SK-N-SH (cell line): ENCODE measurements around the gene BBLN. TPM values are rescaled to one million over a fixed set of nuclear protein-coding genes. Genes with fewer than 3 reads are reported as not detected.
A peak's percentile ranks its signal among the peaks of the same experiment; 100 is the strongest.

Experiments
- CTCF ChIA-PET: fragments of 300-600, 350-600 bp; formaldehyde crosslinking; extraction: SDS; loops from one replicate; lab custom pipeline; 2021; lab: Yijun Ruan, JAX
- POLR2A ChIA-PET: fragments of 350-600 bp; sonication (Branson Sonifier 250); formaldehyde crosslinking; extraction: SDS; loops from one replicate; lab custom pipeline; 2020; ENCODE audit warnings: antibody characterized with exemption, inconsistent platforms; lab: Yijun Ruan, JAX
- DNase-seq: peaks from one replicate; pipeline ENCODE4 v3.0.0; 2012
- H2AFZ ChIP-seq: fragments of 200-600 bp; sonication (generic); 2 replicates; pipeline ENCODE4 v1.8.1; 2016; ENCODE audit warnings: antibody characterized with exemption, mild to moderate bottlenecking, low read depth
- H3F3A ChIP-seq: fragments of 200-600 bp; sonication (generic); replicated peaks from 2 replicates; pipeline ENCODE3; 2016; ENCODE audit warnings: antibody characterized with exemption, mild to moderate bottlenecking; ENCODE audit not compliant: insufficient read depth
- H3K27ac ChIP-seq, 2 experiments: fragments of 200-500 bp in 1 of 2; fragments of 200-600 bp in 1 of 2; sonication (Bioruptor generic) in 1 of 2; sonication (generic), shearing (Covaris generic) in 1 of 2; 2 replicates each; pipeline versions ENCODE4 v1.5.1 to v1.6.1; 2014 to 2016; ENCODE audit warnings: low read depth in 2 of 2, inconsistent platforms in 1 of 2, low read length in 1 of 2, mild to moderate bottlenecking in 1 of 2, mixed read lengths in 1 of 2
- H3K27me3 ChIP-seq: fragments of 200-600 bp; sonication (generic), shearing (Covaris generic); 2 replicates; pipeline ENCODE4 v1.6.1; 2016; ENCODE audit warnings: mixed run types; ENCODE audit not compliant: insufficient read depth
- H3K36me3 ChIP-seq, 2 experiments: fragments of 200-500 bp in 1 of 2; fragments of 200-600 bp in 1 of 2; sonication (Bioruptor generic) in 1 of 2; sonication (generic) in 1 of 2; replicated peaks in 1 of 2; 2 replicates each; pipeline versions ENCODE3 to v1.5.1; 2014 to 2016; ENCODE audit warnings: low read length in 1 of 2, mild to moderate bottlenecking in 1 of 2; ENCODE audit not compliant: insufficient read depth in 2 of 2, control insufficient read depth in 1 of 2
- H3K4me1 ChIP-seq, 2 experiments: fragments of 200-500 bp in 1 of 2; fragments of 200-600 bp in 1 of 2; sonication (Bioruptor generic) in 1 of 2; sonication (generic), shearing (Covaris generic) in 1 of 2; 2 replicates each; pipeline versions ENCODE4 v1.5.1 to v1.6.1; 2014 to 2016; ENCODE audit warnings: low read depth in 1 of 2, low read length in 1 of 2, mixed run types in 1 of 2; ENCODE audit not compliant: insufficient read depth in 2 of 2, control insufficient read depth in 1 of 2
- H3K4me2 ChIP-seq: fragments of 200-600 bp; sonication (generic), shearing (Covaris generic); 2 replicates; pipeline ENCODE4 v1.6.1; 2017; ENCODE audit warnings: mixed run types
- H3K4me3 ChIP-seq, 2 experiments: fragments of 200-500 bp in 1 of 2; fragments of 200-600 bp in 1 of 2; sonication (Bioruptor generic) in 1 of 2; sonication (generic), shearing (Covaris generic) in 1 of 2; 2 replicates each; pipeline versions ENCODE4 v1.5.1 to v1.8.1; 2014 to 2016; ENCODE audit warnings: low read depth in 2 of 2, inconsistent platforms in 1 of 2, low read length in 1 of 2, mild to moderate bottlenecking in 1 of 2, mixed read lengths in 1 of 2, moderate library complexity in 1 of 2
- H3K79me2 ChIP-seq: fragments of 200-600 bp; sonication (generic); 2 replicates; pipeline ENCODE4 v1.8.1; 2017; ENCODE audit warnings: mild to moderate bottlenecking; ENCODE audit not compliant: insufficient read depth
- H3K9ac ChIP-seq: fragments of 200-600 bp; sonication (generic); 2 replicates; pipeline ENCODE4 v1.6.1; 2017; ENCODE audit warnings: mixed run types
- H3K9me2 ChIP-seq: fragments of 200-600 bp; sonication (generic); 2 replicates; pipeline ENCODE4 v1.6.1; 2017; ENCODE audit warnings: mixed run types
- H3K9me3 ChIP-seq: fragments of 200-600 bp; sonication (generic); 2 replicates; pipeline ENCODE4 v1.6.1; 2017; ENCODE audit warnings: mixed run types, mild to moderate bottlenecking, moderate library complexity
- H4K20me1 ChIP-seq: fragments of 200-600 bp; sonication (generic); 2 replicates; pipeline ENCODE4 v1.6.1; 2017; ENCODE audit warnings: mild to moderate bottlenecking, mixed run types; ENCODE audit not compliant: insufficient read depth
- ELF1 ChIP-seq: IDR thresholded peaks from 2 replicates; pipeline ENCODE4 v1.4.0; 2012
- GABPA ChIP-seq: IDR thresholded peaks from 2 replicates; pipeline ENCODE4 v1.4.0; 2012; ENCODE audit warnings: low read depth, mild to moderate bottlenecking
- MXI1 ChIP-seq: IDR thresholded peaks from 2 replicates; pipeline ENCODE4 v1.6.1; 2012; ENCODE audit warnings: mild to moderate bottlenecking, low read depth, low read length, improper control_type of control experiment
- NRF1 ChIP-seq: IDR thresholded peaks from 2 replicates; pipeline ENCODE4 v1.6.1; 2012; ENCODE audit warnings: low read depth, mild to moderate bottlenecking, low read length
- SIN3A ChIP-seq: IDR thresholded peaks from 2 replicates; pipeline ENCODE4 v1.6.1; 2012; ENCODE audit warnings: low read depth, mild to moderate bottlenecking, low read length, moderate library complexity, borderline replicate concordance
- TCF12 ChIP-seq: IDR thresholded peaks from 2 replicates; pipeline ENCODE4 v1.4.0; 2012
- YY1 ChIP-seq: IDR thresholded peaks from 2 replicates; pipeline ENCODE4 v1.4.0; 2012; ENCODE audit warnings: low read depth, mild to moderate bottlenecking
- WGBS: methylation state at CpG from one replicate; pipeline ENCODE4 v1.1.6; 2017; ENCODE audit warnings: low lambda C conversion rate; 5-methylcytosine and 5-hydroxymethylcytosine counted together
- polyA plus RNA-seq, 3 experiments: library from polyadenylated mRNA; depleted of rRNA; stranded (reverse); fragments of >200 nt; gene quantifications; 2 replicates each; pipeline ENCODE4 v1.2.3, GENCODE V29; 2012
- TF ChIP-seq, protein P1 (sequence below): fragments of 200-600 bp; sonication (generic); IDR thresholded peaks from 2 replicates; pipeline ENCODE4 v1.6.1; 2017; ENCODE audit warnings: antibody characterized with exemption, mild to moderate bottlenecking, moderate library complexity
- TF ChIP-seq, protein P2 (sequence below): fragments of 150-350 bp; IDR thresholded peaks from 2 replicates; pipeline ENCODE4 v1.6.1; 2016; ENCODE audit warnings: mild to moderate bottlenecking, low read depth, low read length
- TF ChIP-seq, protein P3 (sequence below): IDR thresholded peaks from 2 replicates; pipeline ENCODE4 v1.4.0; 2012; ENCODE audit warnings: low read depth, borderline replicate concordance
- TF ChIP-seq, protein P4 (sequence below): IDR thresholded peaks from 2 replicates; pipeline ENCODE4 v1.4.0; 2012; ENCODE audit warnings: low read depth, borderline replicate concordance
- TF ChIP-seq, protein P5 (sequence below): IDR thresholded peaks from 2 replicates; pipeline ENCODE4; 2012
- TF ChIP-seq, protein P6 (sequence below): IDR thresholded peaks from 2 replicates; pipeline ENCODE4 v1.6.1; 2012; ENCODE audit warnings: mild to moderate bottlenecking, low read depth, low read length, moderate library complexity

BBLN gene
- polyA plus RNA-seq, 1 of the 3 experiments (the other 2 are of a cell fraction) = 109 TPM

DNA sequence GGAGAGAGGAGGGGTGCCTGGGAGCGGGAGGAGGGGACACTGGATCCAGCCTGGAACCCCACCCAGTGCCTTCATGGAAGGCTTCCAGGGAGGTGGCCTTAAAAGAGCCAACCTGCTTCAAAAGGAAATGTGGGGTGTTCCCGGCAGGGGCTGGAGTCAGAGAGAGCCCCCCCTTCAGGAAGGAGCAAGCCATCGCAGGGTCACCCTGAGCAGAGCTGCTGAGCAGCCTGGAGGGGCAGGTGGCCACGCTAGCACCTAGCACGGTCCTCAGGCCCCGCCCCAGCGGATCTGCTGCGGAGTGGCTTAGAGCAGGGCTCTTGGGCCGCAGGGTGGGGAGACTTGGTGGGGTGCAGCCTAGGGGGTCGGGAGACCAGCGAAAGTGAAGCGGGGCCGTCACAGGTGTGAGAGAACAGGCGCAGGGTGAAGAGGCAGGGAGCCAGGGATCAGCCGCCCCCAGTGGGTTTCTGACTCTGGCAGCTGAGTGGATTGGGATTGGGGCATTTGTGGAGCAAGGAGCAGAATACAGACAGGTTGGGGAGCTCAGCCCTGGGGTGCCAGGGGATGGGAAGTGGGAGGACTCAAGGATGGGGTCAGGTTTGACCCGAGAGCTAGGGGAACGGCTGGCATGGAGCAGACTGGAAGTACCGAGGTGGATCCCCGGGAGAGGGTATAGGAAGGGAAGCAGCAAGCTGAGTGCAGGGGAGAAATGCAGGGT lies 9.3 kb upstream of the BBLN start:
- Histone ChIP-seq H3K79me2 (no peaks in the 10 kb centered on the region), H3K27me3 (no peaks in the 10 kb centered on the region), H2AFZ (no peak overlapping the region), H4K20me1 (no peaks in the 10 kb centered on the region), H3K36me3 (no peaks in the 10 kb centered on the region), H3K27ac (no peak overlapping the region), H3K4me2 (no peak overlapping the region), H3K9ac (no peak overlapping the region), H3F3A (no peaks in the 10 kb centered on the region), H3K4me3 (no peak overlapping the region)
- WGBS = 79% methylated on average over 17 of the region's 19 CpGs
- POLR2A ChIA-PET = no interaction called here
- CTCF ChIA-PET = interaction anchor here (0.9 to 4.4 kb wide), 3 partner anchors 33 to 103 kb away, joined by 3 to 20 read pairs (median 3); partner anchors contain the start of gene CIZ1
- no peak for TF ChIP-seq ELF1
- no peak for TF ChIP-seq YY1
- TF ChIP-seq, protein P1, sequence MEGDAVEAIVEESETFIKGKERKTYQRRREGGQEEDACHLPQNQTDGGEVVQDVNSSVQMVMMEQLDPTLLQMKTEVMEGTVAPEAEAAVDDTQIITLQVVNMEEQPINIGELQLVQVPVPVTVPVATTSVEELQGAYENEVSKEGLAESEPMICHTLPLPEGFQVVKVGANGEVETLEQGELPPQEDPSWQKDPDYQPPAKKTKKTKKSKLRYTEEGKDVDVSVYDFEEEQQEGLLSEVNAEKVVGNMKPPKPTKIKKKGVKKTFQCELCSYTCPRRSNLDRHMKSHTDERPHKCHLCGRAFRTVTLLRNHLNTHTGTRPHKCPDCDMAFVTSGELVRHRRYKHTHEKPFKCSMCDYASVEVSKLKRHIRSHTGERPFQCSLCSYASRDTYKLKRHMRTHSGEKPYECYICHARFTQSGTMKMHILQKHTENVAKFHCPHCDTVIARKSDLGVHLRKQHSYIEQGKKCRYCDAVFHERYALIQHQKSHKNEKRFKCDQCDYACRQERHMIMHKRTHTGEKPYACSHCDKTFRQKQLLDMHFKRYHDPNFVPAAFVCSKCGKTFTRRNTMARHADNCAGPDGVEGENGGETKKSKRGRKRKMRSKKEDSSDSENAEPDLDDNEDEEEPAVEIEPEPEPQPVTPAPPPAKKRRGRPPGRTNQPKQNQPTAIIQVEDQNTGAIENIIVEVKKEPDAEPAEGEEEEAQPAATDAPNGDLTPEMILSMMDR = peak; percentile 44
- TF ChIP-seq, protein P2, sequence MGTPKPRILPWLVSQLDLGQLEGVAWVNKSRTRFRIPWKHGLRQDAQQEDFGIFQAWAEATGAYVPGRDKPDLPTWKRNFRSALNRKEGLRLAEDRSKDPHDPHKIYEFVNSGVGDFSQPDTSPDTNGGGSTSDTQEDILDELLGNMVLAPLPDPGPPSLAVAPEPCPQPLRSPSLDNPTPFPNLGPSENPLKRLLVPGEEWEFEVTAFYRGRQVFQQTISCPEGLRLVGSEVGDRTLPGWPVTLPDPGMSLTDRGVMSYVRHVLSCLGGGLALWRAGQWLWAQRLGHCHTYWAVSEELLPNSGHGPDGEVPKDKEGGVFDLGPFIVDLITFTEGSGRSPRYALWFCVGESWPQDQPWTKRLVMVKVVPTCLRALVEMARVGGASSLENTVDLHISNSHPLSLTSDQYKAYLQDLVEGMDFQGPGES = no peak
- no peak for TF ChIP-seq TCF12
- TF ChIP-seq, protein P3, sequence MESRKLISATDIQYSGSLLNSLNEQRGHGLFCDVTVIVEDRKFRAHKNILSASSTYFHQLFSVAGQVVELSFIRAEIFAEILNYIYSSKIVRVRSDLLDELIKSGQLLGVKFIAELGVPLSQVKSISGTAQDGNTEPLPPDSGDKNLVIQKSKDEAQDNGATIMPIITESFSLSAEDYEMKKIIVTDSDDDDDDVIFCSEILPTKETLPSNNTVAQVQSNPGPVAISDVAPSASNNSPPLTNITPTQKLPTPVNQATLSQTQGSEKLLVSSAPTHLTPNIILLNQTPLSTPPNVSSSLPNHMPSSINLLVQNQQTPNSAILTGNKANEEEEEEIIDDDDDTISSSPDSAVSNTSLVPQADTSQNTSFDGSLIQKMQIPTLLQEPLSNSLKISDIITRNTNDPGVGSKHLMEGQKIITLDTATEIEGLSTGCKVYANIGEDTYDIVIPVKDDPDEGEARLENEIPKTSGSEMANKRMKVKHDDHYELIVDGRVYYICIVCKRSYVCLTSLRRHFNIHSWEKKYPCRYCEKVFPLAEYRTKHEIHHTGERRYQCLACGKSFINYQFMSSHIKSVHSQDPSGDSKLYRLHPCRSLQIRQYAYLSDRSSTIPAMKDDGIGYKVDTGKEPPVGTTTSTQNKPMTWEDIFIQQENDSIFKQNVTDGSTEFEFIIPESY = no peak
- TF ChIP-seq SIN3A = no peak
- no peak for TF ChIP-seq GABPA
- TF ChIP-seq, all 33 proteins: peak for 1
- peak; percentile 64 for DNase-seq
- H3K9me2 ChIP-seq = no peaks in the 10 kb centered on the region
- H3K9me3 ChIP-seq = no peaks in the 10 kb centered on the region
- no peaks in the 10 kb centered on the region; a peak in 1 of 4 replicates for H3K4me1 ChIP-seq

DNA sequence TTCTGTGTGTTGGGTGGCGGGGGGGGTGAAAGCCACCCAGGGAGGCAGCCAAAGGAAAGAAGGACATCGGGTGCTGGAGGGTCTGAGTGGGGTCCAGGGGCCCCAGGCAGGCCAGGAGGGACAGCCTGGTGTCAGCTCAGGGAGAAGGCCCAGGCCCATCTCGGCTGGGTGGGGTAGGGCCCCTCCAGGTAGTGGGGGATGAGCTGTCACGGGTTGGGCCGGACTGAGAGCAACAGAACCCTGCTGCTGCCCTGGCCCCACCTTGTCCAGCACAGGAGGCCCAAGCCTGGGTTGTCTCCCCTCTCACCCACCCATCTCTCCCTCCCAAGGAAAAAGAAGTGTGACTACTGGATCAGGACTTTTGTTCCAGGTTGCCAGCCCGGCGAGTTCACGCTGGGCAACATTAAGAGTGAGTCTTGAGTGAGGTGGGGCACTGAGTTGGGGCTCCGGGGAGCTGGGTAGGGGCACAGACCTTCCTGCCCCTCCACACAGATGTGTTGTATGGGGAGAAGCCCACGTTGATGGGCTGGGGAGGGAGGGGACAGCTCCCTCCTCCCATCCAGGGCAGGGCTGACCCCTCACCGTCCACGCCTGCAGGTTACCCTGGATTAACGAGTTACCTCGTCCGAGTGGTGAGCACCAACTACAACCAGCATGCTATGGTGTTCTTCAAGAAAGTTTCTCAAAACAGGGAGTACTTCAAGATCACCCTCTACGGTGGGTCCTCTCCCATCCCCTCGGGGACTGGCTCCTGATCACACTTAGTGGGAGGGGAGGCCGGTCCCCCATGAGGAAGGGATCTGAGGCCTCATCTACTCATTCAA lies 8.5 kb upstream of the BBLN start:
- Histone ChIP-seq H3K4me3 (no peak overlapping the region), H3K79me2 (no peaks in the 10 kb centered on the region), H3K9me2 (no peaks in the 10 kb centered on the region), H4K20me1 (no peaks in the 10 kb centered on the region), H3K36me3 (no peaks in the 10 kb centered on the region), H3K9ac (no peak overlapping the region), H3K4me1 (no peaks in the 10 kb centered on the region; a peak in 1 of 4 replicates), H3K27ac (no peak overlapping the region), H3F3A (no peaks in the 10 kb centered on the region), H2AFZ (no peak overlapping the region), H3K9me3 (no peaks in the 10 kb centered on the region), H3K4me2 (no peak overlapping the region)
- no peak for DNase-seq
- ChIA-PET POLR2A (no interaction called here), CTCF (interaction anchor here (0.9 to 4.4 kb wide), 3 partner anchors 34 to 208 kb away, joined by 3 to 20 read pairs (median 3); no protein-coding TSS in a partner anchor)
- TF ChIP-seq MXI1 (no peak), NRF1 (no peak), GABPA (no peak)
- TF ChIP-seq, protein P4, sequence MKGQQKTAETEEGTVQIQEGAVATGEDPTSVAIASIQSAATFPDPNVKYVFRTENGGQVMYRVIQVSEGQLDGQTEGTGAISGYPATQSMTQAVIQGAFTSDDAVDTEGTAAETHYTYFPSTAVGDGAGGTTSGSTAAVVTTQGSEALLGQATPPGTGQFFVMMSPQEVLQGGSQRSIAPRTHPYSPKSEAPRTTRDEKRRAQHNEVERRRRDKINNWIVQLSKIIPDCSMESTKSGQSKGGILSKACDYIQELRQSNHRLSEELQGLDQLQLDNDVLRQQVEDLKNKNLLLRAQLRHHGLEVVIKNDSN = no peak
- TF ChIP-seq, protein P5, sequence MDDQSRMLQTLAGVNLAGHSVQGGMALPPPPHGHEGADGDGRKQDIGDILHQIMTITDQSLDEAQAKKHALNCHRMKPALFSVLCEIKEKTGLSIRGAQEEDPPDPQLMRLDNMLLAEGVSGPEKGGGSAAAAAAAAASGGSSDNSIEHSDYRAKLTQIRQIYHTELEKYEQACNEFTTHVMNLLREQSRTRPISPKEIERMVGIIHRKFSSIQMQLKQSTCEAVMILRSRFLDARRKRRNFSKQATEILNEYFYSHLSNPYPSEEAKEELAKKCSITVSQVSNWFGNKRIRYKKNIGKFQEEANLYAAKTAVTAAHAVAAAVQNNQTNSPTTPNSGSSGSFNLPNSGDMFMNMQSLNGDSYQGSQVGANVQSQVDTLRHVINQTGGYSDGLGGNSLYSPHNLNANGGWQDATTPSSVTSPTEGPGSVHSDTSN = no peak
- TF ChIP-seq, protein P6, sequence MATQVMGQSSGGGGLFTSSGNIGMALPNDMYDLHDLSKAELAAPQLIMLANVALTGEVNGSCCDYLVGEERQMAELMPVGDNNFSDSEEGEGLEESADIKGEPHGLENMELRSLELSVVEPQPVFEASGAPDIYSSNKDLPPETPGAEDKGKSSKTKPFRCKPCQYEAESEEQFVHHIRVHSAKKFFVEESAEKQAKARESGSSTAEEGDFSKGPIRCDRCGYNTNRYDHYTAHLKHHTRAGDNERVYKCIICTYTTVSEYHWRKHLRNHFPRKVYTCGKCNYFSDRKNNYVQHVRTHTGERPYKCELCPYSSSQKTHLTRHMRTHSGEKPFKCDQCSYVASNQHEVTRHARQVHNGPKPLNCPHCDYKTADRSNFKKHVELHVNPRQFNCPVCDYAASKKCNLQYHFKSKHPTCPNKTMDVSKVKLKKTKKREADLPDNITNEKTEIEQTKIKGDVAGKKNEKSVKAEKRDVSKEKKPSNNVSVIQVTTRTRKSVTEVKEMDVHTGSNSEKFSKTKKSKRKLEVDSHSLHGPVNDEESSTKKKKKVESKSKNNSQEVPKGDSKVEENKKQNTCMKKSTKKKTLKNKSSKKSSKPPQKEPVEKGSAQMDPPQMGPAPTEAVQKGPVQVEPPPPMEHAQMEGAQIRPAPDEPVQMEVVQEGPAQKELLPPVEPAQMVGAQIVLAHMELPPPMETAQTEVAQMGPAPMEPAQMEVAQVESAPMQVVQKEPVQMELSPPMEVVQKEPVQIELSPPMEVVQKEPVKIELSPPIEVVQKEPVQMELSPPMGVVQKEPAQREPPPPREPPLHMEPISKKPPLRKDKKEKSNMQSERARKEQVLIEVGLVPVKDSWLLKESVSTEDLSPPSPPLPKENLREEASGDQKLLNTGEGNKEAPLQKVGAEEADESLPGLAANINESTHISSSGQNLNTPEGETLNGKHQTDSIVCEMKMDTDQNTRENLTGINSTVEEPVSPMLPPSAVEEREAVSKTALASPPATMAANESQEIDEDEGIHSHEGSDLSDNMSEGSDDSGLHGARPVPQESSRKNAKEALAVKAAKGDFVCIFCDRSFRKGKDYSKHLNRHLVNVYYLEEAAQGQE = no peak
- TF ChIP-seq, all 33 proteins: peak for 0
- no peaks in the 10 kb centered on the region for H3K27me3 ChIP-seq
- 86% methylated on average over 9 of the region's 18 CpGs for WGBS
